K562 (cell line): ENCODE data around the gene CD44.

Source experiments
- CC2D1A ChIP-seq: fragments of 450-650 bp; IDR thresholded peaks from 2 replicates; pipeline ENCODE4 v1.6.1; 2017; ENCODE audit warnings: mild to moderate bottlenecking
- CEBPB ChIP-seq: fragments of 450-650 bp; IDR thresholded peaks from 2 replicates; pipeline ENCODE4 v1.6.1; 2016; ENCODE audit warnings: missing genetic modification characterization, missing compliant biosample characterization
- CREB3L1 ChIP-seq: fragments of 450-650 bp; IDR thresholded peaks from 2 replicates; pipeline ENCODE4 v1.6.1; 2014; ENCODE audit warnings: low read depth, mild to moderate bottlenecking, moderate library complexity, borderline replicate concordance
- CTCF ChIP-seq, 3 experiments: IDR thresholded peaks in 2 of 3; conservative IDR thresholded peaks in 1 of 3; 2 replicates each; pipeline ENCODE4 v1.5.1; 2011 to 2012; ENCODE audit warnings: low read length in 3 of 3, mild to moderate bottlenecking in 3 of 3, control low read depth in 2 of 3, improper control_type of control experiment in 1 of 3, inconsistent platforms in 1 of 3, low read depth in 1 of 3, mixed read lengths in 1 of 3, moderate library complexity in 1 of 3; ENCODE audit not compliant: insufficient read depth in 2 of 3
- FOXJ3 ChIP-seq: sonication (generic); formaldehyde crosslinking; IDR thresholded peaks from 2 replicates; pipeline ENCODE4 v1.4.0; 2020; ENCODE audit warnings: mild to moderate bottlenecking, missing genetic modification reagents
- FOXO4 ChIP-seq: fragments of 450-650 bp; formaldehyde crosslinking; IDR thresholded peaks from 2 replicates; pipeline ENCODE4 v1.4.0; 2020; ENCODE audit warnings: mild to moderate bottlenecking, moderate library complexity
- IFI16 ChIP-seq: fragments of 250-450 bp; sonication (Bioruptor Pico); IDR thresholded peaks from 2 replicates; pipeline ENCODE4 v2.1.2; 2022; ENCODE audit warnings: mild to moderate bottlenecking, inconsistent platforms
- RBBP5 ChIP-seq: fragments of 200-600 bp; sonication (generic); IDR thresholded peaks from 2 replicates; pipeline ENCODE4 v1.6.1; 2012; ENCODE audit warnings: borderline replicate concordance, mild to moderate bottlenecking, low read length, control low read depth, inconsistent platforms; ENCODE audit not compliant: insufficient read depth, poor library complexity, severe bottlenecking
- SREBF2 ChIP-seq: sonication (generic); formaldehyde crosslinking; IDR thresholded peaks from 2 replicates; pipeline ENCODE4 v1.4.0; 2020; ENCODE audit warnings: mild to moderate bottlenecking, missing genetic modification reagents
- ZNF740 ChIP-seq, 3 experiments: fragments of 200-800 bp in 1 of 3; sonication (Bioruptor generic) in 1 of 3; sonication (generic) in 1 of 3; formaldehyde crosslinking in 1 of 3; IDR thresholded peaks; 2 replicates each; pipeline versions ENCODE4 v1.6.1 to v1.8.0; 2016 to 2022; ENCODE audit warnings: mild to moderate bottlenecking in 2 of 3, missing compliant biosample characterization in 2 of 3, missing genetic modification characterization in 2 of 3, missing genetic modification reagents in 1 of 3

GRCh38 chr11:35097814-35098455 is 41.0 kb upstream of the CD44 start:
- TF ChIP-seq SREBF2 (CRISPR knock-in tag): no peak
- no peak for TF ChIP-seq CC2D1A
- TF ChIP-seq FOXJ3 (CRISPR knock-in tag): no peak
- TF ChIP-seq IFI16 (CRISPR knock-in tag): no peak
- TF ChIP-seq FOXO4 (CRISPR knock-in tag): no peak
- TF ChIP-seq CEBPB (tag): no peak
- TF ChIP-seq CREB3L1: no peak
- TF ChIP-seq RBBP5: no peak
- no peak for TF ChIP-seq CTCF (IDR thresholded peaks at IDR 0.05 in 2 of 3, conservative IDR thresholded peaks at IDR 0.05 in 1 of 3; ENCODE audit: insufficient read depth in 2 of 3, low read depth in 1 of 3, low read length in 3 of 3)
- no peak for TF ChIP-seq ZNF740 (CRISPR knock-in tag; IDR thresholded peaks at IDR 0.05)
- no peak for TF ChIP-seq ZNF740 (tag; IDR thresholded peaks at IDR 0.05)
